ENCODE results near the gene CADM2. TPM values are rescaled to one million over a fixed set of nuclear protein-coding genes. Genes with fewer than 3 reads are reported as not detected.

CADM2 gene
- total and polyA plus RNA-seq, 2 donors from 2014 or later = 0.06 to 0.25 TPM

- H3K9ac ChIP-seq (ENCODE audit: low read length in 3 of 3) = no peak overlapping the region
- intact Hi-C loops (cut with DNase I) = no loop called here
Observed at GRCh38 chr3:85881833-85882393, 923.1 kb downstream of the CADM2 start.

GRCh38 chr3:85890043-85890555 is 931.3 kb downstream of the CADM2 start:
- DNase-seq (no peak), FAIRE-seq (no peak)
- H3K9me3 ChIP-seq (ENCODE audit: control insufficient read depth in 2 of 3, insufficient read depth in 1 of 3, low read length in 3 of 3) = no peaks in the 10 kb centered on the region
- intact Hi-C loops (cut with DNase I) = no loop called here
- no peak overlapping the region for H3K9ac ChIP-seq (ENCODE audit: low read length in 3 of 3)
- H3K4me3 ChIP-seq (ENCODE audit: low read length in 3 of 3) = no peak overlapping the region
- no peaks in the 10 kb centered on the region for H3K27me3 ChIP-seq (ENCODE audit: control insufficient read depth, insufficient read depth, low read length)
- H3K36me3 ChIP-seq (ENCODE audit: control insufficient read depth in 2 of 3, insufficient read depth in 3 of 3, low read length in 3 of 3) = no peaks in the 10 kb centered on the region
- no peak overlapping the region for H3K27ac ChIP-seq (ENCODE audit: low read depth in 2 of 2, low read length in 2 of 2)
- no peak for TF ChIP-seq CTCF (IDR thresholded peaks at IDR 0.05; ENCODE audit: borderline replicate concordance, extremely low read depth, insufficient read depth)
- no peaks in the 10 kb centered on the region for H3K4me1 ChIP-seq (ENCODE audit: control insufficient read depth in 2 of 3, insufficient read depth in 2 of 3, low read depth in 1 of 3, low read length in 3 of 3)

More at GRCh38 chr3:85881833-85882393, 923.1 kb downstream of the CADM2 start:
- Histone ChIP-seq H3K27ac (ENCODE audit: low read depth in 2 of 2, low read length in 2 of 2) (no peak overlapping the region), H3K4me1 (ENCODE audit: control insufficient read depth in 2 of 3, insufficient read depth in 2 of 3, low read depth in 1 of 3, low read length in 3 of 3) (no peaks in the 10 kb centered on the region), H3K36me3 (ENCODE audit: control insufficient read depth in 2 of 3, insufficient read depth in 3 of 3, low read length in 3 of 3) (no peaks in the 10 kb centered on the region), H3K9me3 (ENCODE audit: control insufficient read depth in 2 of 3, insufficient read depth in 1 of 3, low read length in 3 of 3) (peaks cover 0 to 2% (median 0%) of the 10 kb centered on the region in 3 donors), H3K4me3 (ENCODE audit: low read length in 3 of 3) (no peak overlapping the region), H3K27me3 (ENCODE audit: control insufficient read depth, insufficient read depth, low read length) (no peaks in the 10 kb centered on the region)
- no peak for TF ChIP-seq CTCF (IDR thresholded peaks at IDR 0.05; ENCODE audit: borderline replicate concordance, extremely low read depth, insufficient read depth)
- FAIRE-seq (no peak), DNase-seq (no peak)

- Histone ChIP-seq H3K9ac (ENCODE audit: low read length in 3 of 3) (no peak overlapping the region), H3K4me3 (ENCODE audit: low read length in 3 of 3) (no peak overlapping the region), H3K27me3 (ENCODE audit: control insufficient read depth, insufficient read depth, low read length) (no peaks in the 10 kb centered on the region), H3K4me1 (ENCODE audit: control insufficient read depth in 2 of 3, insufficient read depth in 2 of 3, low read depth in 1 of 3, low read length in 3 of 3) (no peaks in the 10 kb centered on the region), H3K27ac (ENCODE audit: low read depth in 2 of 2, low read length in 2 of 2) (no peak overlapping the region), H3K9me3 (ENCODE audit: control insufficient read depth in 2 of 3, insufficient read depth in 1 of 3, low read length in 3 of 3) (no peaks in the 10 kb centered on the region), H3K36me3 (ENCODE audit: control insufficient read depth in 2 of 3, insufficient read depth in 3 of 3, low read length in 3 of 3) (no peaks in the 10 kb centered on the region)
- DNase-seq (no peak), FAIRE-seq (no peak)
- no peak for TF ChIP-seq CTCF (IDR thresholded peaks at IDR 0.05; ENCODE audit: borderline replicate concordance, extremely low read depth, insufficient read depth)
- intact Hi-C loops (cut with DNase I) = no loop called here
Observed at GRCh38 chr3:85903434-85903833, 944.6 kb downstream of the CADM2 start.

- DNase-seq (no peak), FAIRE-seq (no peak)
- no peaks in the 10 kb centered on the region for H3K4me1 ChIP-seq (ENCODE audit: control insufficient read depth in 2 of 3, insufficient read depth in 2 of 3, low read depth in 1 of 3, low read length in 3 of 3)
- intact Hi-C loops (cut with DNase I) = no loop called here
- H3K9ac ChIP-seq (ENCODE audit: low read length in 3 of 3) = no peak overlapping the region
- TF ChIP-seq CTCF (IDR thresholded peaks at IDR 0.05; ENCODE audit: borderline replicate concordance, extremely low read depth, insufficient read depth) = no peak
- no peak overlapping the region for H3K27ac ChIP-seq (ENCODE audit: low read depth in 2 of 2, low read length in 2 of 2)
- H3K27me3 ChIP-seq (ENCODE audit: control insufficient read depth, insufficient read depth, low read length) = no peaks in the 10 kb centered on the region
- H3K36me3 ChIP-seq (ENCODE audit: control insufficient read depth in 2 of 3, insufficient read depth in 3 of 3, low read length in 3 of 3) = no peaks in the 10 kb centered on the region
- no peak overlapping the region for H3K4me3 ChIP-seq (ENCODE audit: low read length in 3 of 3)
- no peaks in the 10 kb centered on the region for H3K9me3 ChIP-seq (ENCODE audit: control insufficient read depth in 2 of 3, insufficient read depth in 1 of 3, low read length in 3 of 3)
Observed at GRCh38 chr3:85912980-85913379, 954.2 kb downstream of the CADM2 start.

Data from kidney (tissue), 14 donors.